IPS-20b (cell line): Measurements from ENCODE around the gene GPR132.

Experiments used
- H3K27ac ChIP-seq: one replicate; pipeline ENCODE4 v1.5.1; 2013; ENCODE audit warnings: low read length
- H3K27me3 ChIP-seq: 2 replicates; pipeline ENCODE4 v1.6.1; 2013; ENCODE audit warnings: mild to moderate bottlenecking, low read length, inconsistent platforms; ENCODE audit not compliant: insufficient read depth
- H3K36me3 ChIP-seq: 2 replicates; pipeline ENCODE4 v1.6.1; 2013; ENCODE audit warnings: low read depth, mild to moderate bottlenecking, inconsistent platforms, low read length, moderate library complexity; ENCODE audit not compliant: insufficient read depth
- H3K4me1 ChIP-seq: 2 replicates; pipeline ENCODE4 v1.6.1; 2013; ENCODE audit warnings: mild to moderate bottlenecking, control low read depth, inconsistent platforms, low read length, moderate library complexity; ENCODE audit not compliant: insufficient read depth
- H3K4me3 ChIP-seq: 2 replicates; pipeline ENCODE4 v1.5.1; 2013; ENCODE audit warnings: mild to moderate bottlenecking, low read length, inconsistent platforms
- H3K9ac ChIP-seq: 2 replicates; pipeline ENCODE4 v1.6.1; 2013; ENCODE audit warnings: low read depth, mild to moderate bottlenecking, inconsistent platforms, low read length, moderate library complexity
- H3K9me3 ChIP-seq: 2 replicates; pipeline ENCODE4 v1.6.1; 2013; ENCODE audit warnings: mild to moderate bottlenecking, low read depth, low read length, inconsistent platforms; ENCODE audit not compliant: insufficient read depth

GPR132 gene

DNA sequence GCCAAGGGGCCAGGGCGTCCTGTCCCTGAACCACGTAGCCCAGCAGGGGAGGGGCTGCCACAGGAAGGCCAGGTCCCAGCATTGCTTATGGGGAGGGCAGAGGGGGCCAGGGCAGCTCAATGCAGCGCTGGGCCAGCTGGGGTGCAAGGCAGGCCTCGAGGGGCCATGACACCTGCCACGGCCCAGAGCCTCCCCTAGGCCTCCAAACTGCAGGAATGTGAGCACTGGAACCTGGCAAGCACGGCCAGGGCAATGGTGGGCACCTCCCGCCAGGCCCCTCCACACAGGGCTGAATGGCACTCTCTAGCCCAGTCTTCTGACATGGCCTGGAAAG, 32.5 kb upstream of the GPR132 start:
- no peak overlapping the region for H3K27ac ChIP-seq
- H3K36me3 ChIP-seq = no peaks in the 10 kb centered on the region
- peaks cover 22% of the 10 kb centered on the region for H3K9me3 ChIP-seq
- no peak overlapping the region for H3K4me3 ChIP-seq
- H3K4me1 ChIP-seq = no peaks in the 10 kb centered on the region
- H3K27me3 ChIP-seq = peaks cover 33% of the 10 kb centered on the region
- H3K9ac ChIP-seq = no peak overlapping the region

- no peak overlapping the region for H3K4me3 ChIP-seq
- H3K4me1 ChIP-seq = no peaks in the 10 kb centered on the region
- peaks cover 22% of the 10 kb centered on the region for H3K9me3 ChIP-seq
Measured at GRCh38 chr14:105096206-105096875, 31.1 kb upstream of the GPR132 start.

DNA sequence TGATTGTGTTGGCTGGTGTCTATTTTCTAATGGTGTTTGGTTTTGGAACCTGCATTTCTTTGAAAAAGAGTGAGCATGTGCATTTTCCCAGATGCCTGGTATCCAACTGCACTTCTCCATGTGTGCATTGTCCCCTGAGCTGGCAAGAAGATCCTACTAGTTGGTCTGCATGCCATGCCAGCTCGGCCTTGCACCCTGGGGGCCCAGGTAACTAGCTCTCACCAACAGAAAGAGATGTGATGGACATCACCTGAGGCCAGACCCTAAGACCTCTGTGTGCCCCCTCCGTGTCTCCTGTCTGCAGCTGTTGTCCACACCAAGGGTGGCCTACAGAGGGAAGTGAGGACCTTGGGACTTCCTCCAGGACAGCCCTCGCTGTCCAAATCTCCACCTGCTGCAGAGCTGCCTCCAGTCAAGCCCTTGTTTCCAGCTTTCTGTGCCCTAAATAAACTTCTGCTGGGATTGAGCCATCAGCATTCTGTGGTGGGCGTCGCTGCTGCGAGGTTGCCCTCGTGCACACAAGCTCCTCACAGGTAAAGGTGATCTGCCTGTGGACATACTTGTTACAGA, 30.1 kb upstream of the GPR132 start:
- Histone ChIP-seq H3K27me3 (peaks cover 38% of the 10 kb centered on the region), H3K36me3 (no peaks in the 10 kb centered on the region), H3K4me3 (no peak overlapping the region), H3K4me1 (no peaks in the 10 kb centered on the region), H3K9ac (no peak overlapping the region), H3K9me3 (peaks cover 16% of the 10 kb centered on the region; the same call in 1 of the 2 replicates), H3K27ac (no peak overlapping the region)

More at GRCh38 chr14:105096206-105096875, 31.1 kb upstream of the GPR132 start:
- no peaks in the 10 kb centered on the region for H3K36me3 ChIP-seq
- H3K27ac ChIP-seq = no peak overlapping the region
- H3K27me3 ChIP-seq = peaks cover 38% of the 10 kb centered on the region
- no peak overlapping the region for H3K9ac ChIP-seq

DNA sequence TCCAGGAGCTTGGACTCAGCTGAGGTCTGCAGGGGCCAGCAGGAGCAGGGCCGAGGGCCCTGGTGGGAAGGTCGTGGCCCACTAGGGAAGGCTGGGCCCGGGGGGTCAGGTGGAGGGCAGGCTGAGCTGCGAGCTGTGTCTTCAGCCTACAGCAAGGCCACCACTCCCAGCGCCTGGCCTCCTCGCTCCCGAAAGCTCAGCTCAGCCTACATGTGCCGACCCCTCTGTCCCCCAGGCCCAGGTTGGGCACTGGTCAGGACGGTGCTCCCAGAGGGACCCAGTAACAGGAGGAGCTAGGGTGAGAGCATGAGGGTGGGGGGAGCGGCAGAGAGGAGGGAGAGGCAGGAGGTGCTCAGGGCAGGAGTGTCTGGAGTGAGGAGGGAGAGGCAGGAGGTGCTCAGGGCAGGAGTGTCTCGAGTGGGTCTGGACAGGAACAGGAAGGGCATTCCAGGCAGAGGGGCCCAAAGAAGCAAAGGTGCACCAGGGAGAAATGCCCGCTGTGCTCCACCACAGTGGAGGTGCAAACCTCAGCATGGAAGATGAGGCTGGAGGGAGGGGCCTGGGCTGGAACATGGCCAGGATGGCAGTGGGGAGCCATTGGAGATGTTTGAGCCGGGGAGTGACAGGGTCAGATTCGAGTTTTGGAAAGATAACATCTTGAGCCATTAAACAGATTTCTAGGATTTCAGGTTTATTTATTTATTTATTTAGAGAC, 29.1 kb upstream of the GPR132 start:
- Histone ChIP-seq H3K4me3 (peak overlapping the region; percentile 64; the same call in 1 of the 2 replicates), H3K9ac (no peak overlapping the region), H3K36me3 (no peaks in the 10 kb centered on the region), H3K27me3 (peaks cover 45% of the 10 kb centered on the region), H3K9me3 (peaks cover 6% of the 10 kb centered on the region; the same call in 1 of the 2 replicates), H3K4me1 (no peaks in the 10 kb centered on the region), H3K27ac (no peak overlapping the region)

DNA sequence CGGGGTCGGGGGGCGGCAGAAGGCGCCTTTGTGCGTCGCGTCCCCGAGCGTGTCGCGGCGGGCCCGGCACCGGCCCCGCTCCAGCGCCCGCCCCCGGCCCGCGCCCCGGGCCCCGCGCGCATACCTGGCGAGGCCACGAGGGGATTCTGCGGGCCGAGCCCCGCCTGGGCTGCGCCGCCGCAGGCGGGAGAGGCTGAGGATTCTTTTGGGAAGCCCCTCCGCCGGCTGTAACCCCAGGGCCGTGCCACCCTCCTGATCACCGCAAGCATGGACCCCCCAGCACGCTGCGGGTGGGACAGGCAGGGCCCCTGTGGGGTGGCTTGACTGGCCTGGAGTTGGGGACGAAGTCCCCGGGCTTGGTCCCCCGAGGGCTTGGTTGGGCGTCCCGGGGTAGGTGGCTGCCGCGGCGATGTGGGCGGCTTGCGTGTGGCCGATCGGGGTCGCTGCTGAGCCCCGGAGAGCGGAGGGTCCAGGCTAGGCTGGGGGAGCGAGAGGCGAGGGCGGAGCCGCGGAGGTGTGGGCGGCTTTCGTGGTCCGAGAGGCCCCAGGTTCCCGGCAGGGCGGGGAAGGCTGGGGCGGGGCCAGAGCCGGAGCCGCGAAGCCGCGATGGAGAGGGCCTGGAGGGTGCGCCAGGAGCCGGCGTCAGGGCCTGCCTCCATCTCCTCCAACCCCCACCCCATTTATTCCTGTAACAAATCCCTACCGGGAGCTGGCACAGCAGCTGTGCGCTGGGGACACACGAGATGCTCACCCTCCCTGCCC, 28.4 kb upstream of the GPR132 start:
- Histone ChIP-seq H3K9me3 (no peaks in the 10 kb centered on the region; the same call in 1 of the 2 replicates), H3K9ac (no peak overlapping the region), H3K36me3 (no peaks in the 10 kb centered on the region), H3K27ac (no peak overlapping the region), H3K27me3 (peaks cover 53% of the 10 kb centered on the region), H3K4me1 (no peaks in the 10 kb centered on the region), H3K4me3 (peak overlapping the region; percentile 64; the same call in 1 of the 2 replicates)

- H3K4me3 ChIP-seq = peak overlapping the region; percentile 47; the same call in 1 of the 2 replicates
- H3K9ac ChIP-seq = no peak overlapping the region
- no peaks in the 10 kb centered on the region; the same call in 1 of the 2 replicates for H3K4me1 ChIP-seq
- H3K9me3 ChIP-seq = no peaks in the 10 kb centered on the region
- no peak overlapping the region for H3K27ac ChIP-seq
- H3K27me3 ChIP-seq = peaks cover 58% of the 10 kb centered on the region
- no peaks in the 10 kb centered on the region for H3K36me3 ChIP-seq
Measured at GRCh38 chr14:105093038-105093430, 27.8 kb upstream of the GPR132 start.

DNA sequence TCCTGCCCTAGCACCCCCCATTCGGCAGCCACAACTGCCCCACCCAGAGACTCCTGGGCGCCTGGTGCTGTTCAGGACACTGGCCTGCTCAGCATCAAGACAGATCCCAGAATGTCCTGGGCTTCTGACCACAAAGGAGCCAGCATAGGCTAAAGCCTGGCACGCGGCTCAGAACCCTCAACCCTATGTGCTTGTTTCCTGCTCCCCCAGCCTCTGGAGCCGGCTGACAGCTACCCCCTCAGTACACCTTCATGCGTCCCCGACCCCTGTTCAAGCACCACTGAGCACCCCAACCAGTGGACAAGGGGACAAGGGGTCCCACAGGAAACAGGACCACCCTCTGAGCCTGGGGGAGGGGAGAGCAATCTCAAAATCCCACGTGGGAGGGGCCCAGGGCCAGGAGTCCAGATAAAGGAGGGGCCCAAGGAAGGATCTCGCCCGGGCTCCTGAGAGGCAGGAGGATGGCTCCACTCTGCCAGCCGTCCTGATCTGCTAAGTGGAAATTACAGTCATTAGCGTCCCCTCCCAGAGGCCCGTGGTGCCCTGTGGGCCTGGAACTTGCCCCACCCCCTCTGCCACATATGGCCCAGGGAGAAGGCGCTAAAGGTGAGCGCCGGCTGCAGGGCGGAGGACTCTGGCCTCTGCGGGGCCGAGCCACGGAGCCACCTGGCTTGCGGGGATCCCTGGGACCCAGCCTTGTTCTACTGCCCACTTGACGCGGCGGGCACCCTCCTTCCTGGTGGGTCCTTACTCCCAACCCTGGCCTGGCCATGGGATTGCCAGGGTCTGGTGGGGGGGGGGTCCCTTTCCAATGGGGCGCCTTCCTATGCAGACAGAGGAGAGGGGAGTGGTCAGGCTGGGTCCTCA, 27.2 kb upstream of the GPR132 start:
- H3K27me3 ChIP-seq = peaks cover 65% of the 10 kb centered on the region
- no peaks in the 10 kb centered on the region for H3K36me3 ChIP-seq
- H3K9ac ChIP-seq = no peak overlapping the region
- H3K4me1 ChIP-seq = no peaks in the 10 kb centered on the region; the same call in 1 of the 2 replicates
- H3K4me3 ChIP-seq = peak overlapping the region; percentile 47; the same call in 1 of the 2 replicates
- no peak overlapping the region for H3K27ac ChIP-seq
- H3K9me3 ChIP-seq = no peaks in the 10 kb centered on the region

GRCh38 chr14:105091517-105092170, 26.4 kb upstream of the GPR132 start:
- no peak overlapping the region for H3K9ac ChIP-seq
- no peaks in the 10 kb centered on the region for H3K36me3 ChIP-seq
- H3K27me3 ChIP-seq = peaks cover 72% of the 10 kb centered on the region
- no peak overlapping the region for H3K27ac ChIP-seq
- H3K4me1 ChIP-seq = no peaks in the 10 kb centered on the region; the same call in 1 of the 2 replicates
- H3K9me3 ChIP-seq = no peaks in the 10 kb centered on the region
- no peak overlapping the region for H3K4me3 ChIP-seq

GRCh38 chr14:105091054-105091516, 25.9 kb upstream of the GPR132 start:
- Histone ChIP-seq H3K4me3 (no peak overlapping the region), H3K27me3 (peaks cover 78% of the 10 kb centered on the region), H3K9me3 (no peaks in the 10 kb centered on the region), H3K36me3 (no peaks in the 10 kb centered on the region), H3K27ac (no peak overlapping the region), H3K4me1 (no peaks in the 10 kb centered on the region; the same call in 1 of the 2 replicates), H3K9ac (no peak overlapping the region)

- Histone ChIP-seq H3K27me3 (peaks cover 79% of the 10 kb centered on the region), H3K4me1 (no peaks in the 10 kb centered on the region; the same call in 1 of the 2 replicates), H3K36me3 (no peaks in the 10 kb centered on the region), H3K9me3 (no peaks in the 10 kb centered on the region), H3K4me3 (no peak overlapping the region), H3K27ac (no peak overlapping the region), H3K9ac (no peak overlapping the region)
Measured at GRCh38 chr14:105090493-105091053, 25.3 kb upstream of the GPR132 start.
